HEK293 (cell line): ENCODE results near the gene GFOD1.

Experiments used
- CTCF ChIA-PET: fragments of 350-600 bp; formaldehyde crosslinking; extraction: SDS; loops from one replicate; lab custom pipeline; 2021; ENCODE audit warnings: antibody characterized with exemption; lab: Yijun Ruan, JAX
- POLR2A ChIA-PET: fragments of 300-600 bp; formaldehyde crosslinking; extraction: SDS; loops from one replicate; lab custom pipeline; 2020; ENCODE audit warnings: antibody characterized with exemption, inconsistent platforms; lab: Yijun Ruan, JAX
- H3K27ac ChIP-seq: fragments of 200-500 bp; sonication (Bioruptor generic); 2 replicates; pipeline ENCODE4 v1.5.1; 2014; ENCODE audit warnings: low read depth, low read length, control low read depth, inconsistent platforms; ENCODE audit errors: extremely low read depth
- H3K36me3 ChIP-seq, 2 experiments: fragments of 200-500 bp in 1 of 2; sonication (Bioruptor generic) in 1 of 2; 1 replicate in 1 of 2; 2 replicates in 1 of 2; pipeline ENCODE4 v1.5.1; 2014 to 2017; ENCODE audit warnings: inconsistent platforms in 2 of 2, low read length in 2 of 2; ENCODE audit not compliant: control insufficient read depth in 2 of 2, insufficient read depth in 1 of 2
- H3K4me1 ChIP-seq: fragments of 200-500 bp; sonication (Bioruptor generic); 2 replicates; pipeline ENCODE4 v1.5.1; 2014; ENCODE audit warnings: mild to moderate bottlenecking, low read length, inconsistent platforms; ENCODE audit not compliant: control insufficient read depth, insufficient read depth
- H3K4me3 ChIP-seq: 2 replicates; pipeline ENCODE4 v1.5.1; 2011; ENCODE audit warnings: low read depth, mild to moderate bottlenecking, control low read depth, low read length, moderate library complexity
- H3K9me3 ChIP-seq: fragments of 200-500 bp; sonication (Bioruptor generic); 2 replicates; pipeline ENCODE4 v1.5.1; 2014; ENCODE audit warnings: low read depth, low read length, inconsistent platforms; ENCODE audit not compliant: control insufficient read depth, insufficient read depth
- BCL11B ChIP-seq: fragments of 450-650 bp; formaldehyde crosslinking; IDR thresholded peaks from 2 replicates; pipeline ENCODE4 v1.5.1; 2016; ENCODE audit warnings: low read depth, missing biosample characterization, missing genetic modification characterization
- GFI1B ChIP-seq: fragments of 450-650 bp; formaldehyde crosslinking; IDR thresholded peaks from 2 replicates; pipeline ENCODE4 v1.5.1; 2016; ENCODE audit warnings: missing biosample characterization, missing genetic modification characterization
- GLIS1 ChIP-seq: fragments of 450-650 bp; formaldehyde crosslinking; IDR thresholded peaks from 2 replicates; pipeline ENCODE4 v1.5.1; 2016; ENCODE audit warnings: missing biosample characterization, missing genetic modification characterization
- OSR2 ChIP-seq: fragments of 450-650 bp; formaldehyde crosslinking; IDR thresholded peaks from 2 replicates; pipeline ENCODE4 v1.5.1; 2016; ENCODE audit warnings: missing biosample characterization, missing genetic modification characterization
- PRDM2 ChIP-seq: fragments of 450-650 bp; formaldehyde crosslinking; IDR thresholded peaks from 2 replicates; pipeline ENCODE4 v1.5.1; 2016; ENCODE audit warnings: missing biosample characterization, missing genetic modification characterization, borderline replicate concordance
- ZBTB11 ChIP-seq: fragments of 450-650 bp; formaldehyde crosslinking; conservative IDR thresholded peaks from 2 replicates; pipeline ENCODE4 v1.5.1; 2016; ENCODE audit warnings: low read depth, missing biosample characterization, missing genetic modification characterization
- ZBTB8A ChIP-seq: fragments of 450-650 bp; formaldehyde crosslinking; IDR thresholded peaks from 2 replicates; pipeline ENCODE4 v1.5.1; 2016; ENCODE audit warnings: missing biosample characterization, missing genetic modification characterization
- ZIC2 ChIP-seq: fragments of 450-650 bp; formaldehyde crosslinking; IDR thresholded peaks from 2 replicates; pipeline ENCODE4 v1.5.1; 2016; ENCODE audit warnings: missing biosample characterization, missing genetic modification characterization
- ZNF10 ChIP-seq: fragments of 450-650 bp; formaldehyde crosslinking; IDR thresholded peaks from 2 replicates; pipeline ENCODE4 v1.5.1; 2017; ENCODE audit warnings: missing biosample characterization, missing genetic modification characterization
- ZNF274 ChIP-seq, 2 experiments: fragments of 200-500 bp in 1 of 2; fragments of 450-650 bp in 1 of 2; sonication (Bioruptor generic) in 1 of 2; formaldehyde crosslinking in 1 of 2; IDR thresholded peaks; 2 replicates each; pipeline versions ENCODE4 v1.5.1 to v1.6.1; 2014 to 2016; ENCODE audit warnings: borderline replicate concordance in 1 of 2, inconsistent platforms in 1 of 2, low read length in 1 of 2, missing biosample characterization in 1 of 2, missing genetic modification characterization in 1 of 2
- ZNF394 ChIP-seq: fragments of 450-650 bp; formaldehyde crosslinking; IDR thresholded peaks from 2 replicates; pipeline ENCODE4 v1.5.1; 2016; ENCODE audit warnings: missing biosample characterization, missing genetic modification characterization, mild to moderate bottlenecking, moderate library complexity, borderline replicate concordance
- ZSCAN23 ChIP-seq: fragments of 450-650 bp; formaldehyde crosslinking; IDR thresholded peaks from 2 replicates; pipeline ENCODE4 v1.5.1; 2016; ENCODE audit warnings: missing biosample characterization, missing genetic modification characterization

GFOD1 gene

GRCh38 chr6:13472099-13472498 is 15.3 kb downstream of the GFOD1 start (continued):
- TF ChIP-seq PRDM2 (tag by site-specific recombination) (no peak), ZSCAN23 (no peak)

GRCh38 chr6:13471184-13471583 is 16.2 kb downstream of the GFOD1 start:
- ChIA-PET CTCF (interaction anchor here (0.6 kb wide), 1 partner anchor 138 kb away, joined by 3 read pairs; no protein-coding TSS in a partner anchor), POLR2A (no interaction called here)
- no peak overlapping the region for H3K27ac ChIP-seq

GRCh38 chr6:13470238-13471140 is 16.9 kb downstream of the GFOD1 start:
- Histone ChIP-seq H3K4me3 (no peak overlapping the region), H3K27ac (no peak overlapping the region), H3K4me1 (no peaks in the 10 kb centered on the region)
- POLR2A ChIA-PET = no interaction called here
- TF ChIP-seq ZNF394 (tag by site-specific recombination) = no peak
- no peak for TF ChIP-seq ZBTB8A (tag by site-specific recombination)
- TF ChIP-seq GLIS1 (tag by site-specific recombination) = peak; percentile 61
- no peak for TF ChIP-seq GFI1B
- no peak for TF ChIP-seq OSR2 (tag by site-specific recombination)
- TF ChIP-seq ZNF274 (IDR thresholded peaks at IDR 0.05; ENCODE audit: low read length) = no peak
- no peak for TF ChIP-seq ZNF274 (tag by site-specific recombination; IDR thresholded peaks at IDR 0.05; ENCODE audit: borderline replicate concordance)
- no peak for TF ChIP-seq ZBTB11 (tag by site-specific recombination)
- TF ChIP-seq BCL11B (tag by site-specific recombination) = no peak
- TF ChIP-seq ZIC2 (tag by site-specific recombination) = 0 out of 2 replicates have a peak, but pooled peaks have one; percentile 9
- TF ChIP-seq, all 188 proteins: peak for 2
- H3K36me3 ChIP-seq = no peaks in the 10 kb centered on the region
- CTCF ChIA-PET = interaction anchor here (0.6 kb wide), 2 partner anchors 17 to 137 kb away, joined by 3 read pairs; partner anchors contain the start of gene GFOD1
- no peaks in the 10 kb centered on the region; the same call in 1 of the 2 replicates for H3K9me3 ChIP-seq

More at GRCh38 chr6:13471184-13471583, 16.2 kb downstream of the GFOD1 start:
- TF ChIP-seq ZNF10 (tag by site-specific recombination) = no peak
- no peaks in the 10 kb centered on the region for H3K4me1 ChIP-seq
- no peaks in the 10 kb centered on the region; the same call in 1 of the 2 replicates for H3K9me3 ChIP-seq
- no peak overlapping the region for H3K4me3 ChIP-seq
- no peaks in the 10 kb centered on the region for H3K36me3 ChIP-seq
